GM12878 (cell line): ENCODE results near the gene PRKCD. TPM values are rescaled to one million over a fixed set of nuclear protein-coding genes. Genes with fewer than 3 reads are reported as not detected.
A peak's percentile ranks its signal among the peaks of the same experiment; 100 is the strongest.

Experiments
- ATAC-seq: fragments of 200-7000 bp; cut with Tn5 transposase; 3 replicates; pipeline ENCODE4 v1.9.1; 2020; ENCODE audit warnings: mild to moderate bottlenecking, moderate library complexity
- BruUV-seq: library from RNA; stranded (reverse); fragments of 400-500 nt; replicated peaks from 2 replicates; lab custom pipeline; 2021; lab: Mats Ljungman, UMichigan
- CTCF ChIA-PET: fragments of 300-600 bp; sonication (Branson Sonifier 250); formaldehyde crosslinking; extraction: SDS; loops from one replicate; lab custom pipeline; 2021; ENCODE audit warnings: inconsistent platforms; lab: Yijun Ruan, JAX
- POLR2A ChIA-PET: fragments of 350-600 bp; formaldehyde crosslinking; extraction: SDS; loops from one replicate; lab custom pipeline; 2021; ENCODE audit warnings: inconsistent platforms; lab: Charles Lee
- RAD21 ChIA-PET: fragments of 300-600 bp; sonication (Branson Sonifier 250); formaldehyde crosslinking; loops from one replicate; lab custom pipeline; 2023; ENCODE audit warnings: antibody characterized with exemption; ENCODE audit not compliant: unreplicated experiment; lab: Charles Lee
- SMC1A ChIA-PET: fragments of 300-600 bp; sonication (Branson Sonifier 250); formaldehyde crosslinking; loops from one replicate; lab custom pipeline; 2023; ENCODE audit not compliant: unreplicated experiment, uncharacterized antibody; lab: Charles Lee
- DNase-seq: peaks from one replicate; pipeline ENCODE4 v3.0.0-alpha.2; 2011; ENCODE audit warnings: low read depth, low spot score
- FAIRE-seq: peaks from 3 replicates; lab custom pipeline; 2011; peaks lifted over from hg19 to GRCh38; lab: Jason Lieb, UNC
- H2AFZ ChIP-seq: 2 replicates; pipeline ENCODE4 v1.6.0; 2011; ENCODE audit warnings: low read depth, low read length, control low read depth; ENCODE audit not compliant: control insufficient read depth
- H3K27ac ChIP-seq: 2 replicates; pipeline ENCODE4 v1.5.1; 2011; ENCODE audit warnings: control low read depth; ENCODE audit not compliant: control insufficient read depth, insufficient read depth
- H3K27me3 ChIP-seq, 2 experiments: replicated peaks in 1 of 2; 2 replicates each; pipeline versions ENCODE4 v1.6.0 to v1.6.1; 2011; ENCODE audit warnings: low read length in 1 of 2; ENCODE audit not compliant: control insufficient read depth in 2 of 2, insufficient read depth in 2 of 2
- H3K36me3 ChIP-seq, 2 experiments: 2 replicates each; pipeline ENCODE4 v1.5.1; 2011; ENCODE audit warnings: low read length in 1 of 2; ENCODE audit not compliant: control insufficient read depth in 2 of 2, insufficient read depth in 2 of 2
- H3K4me1 ChIP-seq: 2 replicates; pipeline ENCODE4 v1.6.1; 2011; ENCODE audit warnings: mild to moderate bottlenecking, low read length, moderate library complexity, mixed read lengths; ENCODE audit not compliant: control insufficient read depth, insufficient read depth
- H3K4me2 ChIP-seq: 2 replicates; pipeline ENCODE4 v1.6.0; 2011; ENCODE audit warnings: control low read depth; ENCODE audit not compliant: control insufficient read depth, insufficient read depth
- H3K4me3 ChIP-seq: fragments of 200-600 bp; sonication (generic); 2 replicates; pipeline ENCODE4 v1.5.1; 2016
- H3K79me2 ChIP-seq: 2 replicates; pipeline ENCODE4 v1.6.0; 2011; ENCODE audit warnings: low read length; ENCODE audit not compliant: control insufficient read depth, insufficient read depth
- H3K9ac ChIP-seq: 2 replicates; pipeline ENCODE4 v1.8.0; 2011; ENCODE audit warnings: low read length, control low read depth, mixed read lengths; ENCODE audit not compliant: control insufficient read depth, insufficient read depth
- H3K9me3 ChIP-seq: replicated peaks from 3 replicates; pipeline ENCODE4 v1.5.1; 2011; ENCODE audit warnings: mild to moderate bottlenecking, low read length; ENCODE audit not compliant: control insufficient read depth, insufficient read depth
- H4K20me1 ChIP-seq: 2 replicates; pipeline ENCODE4 v1.6.0; 2011; ENCODE audit not compliant: control insufficient read depth, insufficient read depth
- CBX5 ChIP-seq: sonication (generic); IDR thresholded peaks from 2 replicates; pipeline ENCODE4 v1.6.1; 2016; ENCODE audit warnings: low read depth, moderate library complexity, mild to moderate bottlenecking, inconsistent platforms
- CEBPB ChIP-seq, 2 experiments: fragments of 150-350 bp in 1 of 2; IDR thresholded peaks; 2 replicates each; pipeline ENCODE4 v1.6.1; 2012 to 2014; ENCODE audit warnings: low read depth in 2 of 2, low read length in 2 of 2, borderline replicate concordance in 1 of 2, inconsistent platforms in 1 of 2
- PAX8 ChIP-seq: fragments of 450-650 bp; IDR thresholded peaks from 2 replicates; pipeline ENCODE4 v1.6.1; 2017; ENCODE audit warnings: mild to moderate bottlenecking, moderate library complexity
- RAD21 ChIP-seq: IDR thresholded peaks from 2 replicates; pipeline ENCODE4 v1.6.1; 2011; ENCODE audit warnings: mild to moderate bottlenecking, low read depth, low read length, moderate library complexity; ENCODE audit not compliant: insufficient read depth
- RCOR1 ChIP-seq: conservative IDR thresholded peaks from 2 replicates; pipeline ENCODE4 v1.6.1; 2012; ENCODE audit warnings: low read depth, low read length, improper control_type of control experiment
- SREBF1 ChIP-seq: IDR thresholded peaks from 2 replicates; pipeline ENCODE4 v1.6.1; 2012; ENCODE audit warnings: mild to moderate bottlenecking, low read length
- WGBS: methylation state at CpG from one replicate; pipeline ENCODE4 v1.1.6; 2016; ENCODE audit warnings: low lambda C conversion rate; ENCODE audit not compliant: insufficient replicate concordance, insufficient coverage; ENCODE audit errors: missing lambda C conversion rate; 5-methylcytosine and 5-hydroxymethylcytosine counted together
- in situ Hi-C: fragments of 300-500 bp; cut with MboI; formaldehyde crosslinking; loops from 9 replicates; pipeline ENCODE4 v1.14.3; 2018; ENCODE audit warnings: mixed read lengths
- intact Hi-C: fragments of 100-400 bp; cut with micrococcal nuclease; formaldehyde crosslinking; loops from one replicate; pipeline ENCODE4 v1.14.2; 2022; ENCODE audit not compliant: unreplicated experiment
- polyA plus RNA-seq, 11 experiments: library from polyadenylated mRNA; depleted of rRNA in 4 of 11; unstranded in 6 of 11; stranded (reverse) in 5 of 11; fragments of >200 nt; fragmentation: Nextera tagmentation in 4 of 11; fragmentation: Illumina TruSeq in 1 of 11; extraction: Ambion mirVana in 4 of 11; extraction: Trizol in 1 of 11; gene quantifications; 1 replicate in 1 of 11; 2 replicates in 10 of 11; pipeline versions ENCODE4 v1.2.1 to v1.2.3, GENCODE V29; 2011 to 2016; ENCODE audit warnings: inconsistent platforms in 2 of 11, missing spikeins in 2 of 11, low read depth in 1 of 11
- total RNA-seq, 4 experiments: library from RNA; depleted of rRNA in 3 of 4; stranded (reverse); fragments of >200 nt in 3 of 4; fragmentation: Illumina TruSeq in 1 of 4; extraction: Trizol in 1 of 4; gene quantifications; 2 replicates each; pipeline versions ENCODE4 v1.2.1 to v1.2.3, GENCODE V29; 2013 to 2021
- TF ChIP-seq, protein P1 (sequence below), 3 experiments: IDR thresholded peaks in 2 of 3; conservative IDR thresholded peaks in 1 of 3; 2 replicates each; pipeline ENCODE4 v1.5.1; 2011; ENCODE audit warnings: low read depth in 3 of 3, low read length in 3 of 3, mild to moderate bottlenecking in 3 of 3, control low read depth in 2 of 3, moderate library complexity in 2 of 3, inconsistent platforms in 1 of 3, mixed read lengths in 1 of 3; ENCODE audit not compliant: control insufficient read depth in 2 of 3, insufficient read depth in 1 of 3; ENCODE audit errors: extremely low read depth in 1 of 3
- TF ChIP-seq, protein P2 (sequence below): fragments of 450-650 bp; IDR thresholded peaks from 2 replicates; pipeline ENCODE4 v1.6.1; 2017; ENCODE audit warnings: antibody characterized with exemption, mild to moderate bottlenecking, moderate library complexity

The PRKCD gene
- total and polyA plus RNA-seq, 10 of the 15 experiments (the other 5 are each of a cell fraction or from before 2014, with no cell fraction given), result 10.0 to 114 (median 42.4) TPM

DNA sequence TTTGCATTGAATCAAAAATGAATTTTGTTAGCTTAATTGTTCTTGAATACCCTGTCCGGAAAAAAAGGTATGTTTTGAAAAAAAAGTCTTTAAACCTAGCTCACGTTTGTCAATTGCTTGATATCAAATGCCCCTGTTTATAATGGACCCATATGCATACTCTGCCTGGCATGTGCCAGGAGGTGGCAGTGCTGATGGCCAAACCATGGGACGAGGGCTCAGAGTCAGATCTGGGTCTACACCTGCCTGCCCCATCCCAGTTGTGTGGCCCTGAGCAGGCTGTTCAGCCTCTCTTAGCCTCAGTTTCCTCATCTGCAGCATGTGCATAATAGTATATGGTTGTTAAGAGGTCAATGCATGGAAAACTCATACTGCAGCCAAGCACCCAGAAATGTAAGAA, 38.8 kb downstream of the PRKCD start:
- in situ Hi-C loops (loop anchor here (5.0 kb wide), 1 partner anchor 68 kb away; the partner anchor contains the start of gene RFT1), intact Hi-C loops (no loop called here)
- Histone ChIP-seq H3K27ac (no peak overlapping the region), H3K4me2 (no peak overlapping the region), H3K9ac (no peak overlapping the region), H3K4me1 (peaks cover 16% of the 10 kb centered on the region), H3K79me2 (peaks cover 8% of the 10 kb centered on the region), H3K9me3 (no peaks in the 10 kb centered on the region), H4K20me1 (no peaks in the 10 kb centered on the region), H3K4me3 (no peak overlapping the region), H3K27me3 (no peaks in the 10 kb centered on the region), H2AFZ (no peak overlapping the region), H3K36me3 (no peaks in the 10 kb centered on the region; a peak in 2 of 4 replicates)
- TSS peak; percentile 34 for BruUV-seq
- ATAC-seq (no peak), DNase-seq (no peak), FAIRE-seq (no peak)
- ChIA-PET RAD21 (interaction anchor here (1.2 kb wide), 1 partner anchor 86 kb away, joined by 4 read pairs; no protein-coding TSS in a partner anchor), SMC1A (interaction anchor here (1.4 to 8.2 kb wide), 4 partner anchors 14 to 85 kb away, joined by 3 to 227 read pairs (median 14); partner anchors contain the start of gene RFT1), CTCF (interaction anchor here (0.6 to 11.3 kb wide), 9 partner anchors 20 to 508 kb away, joined by 3 to 476 read pairs (median 4); partner anchors contain the start of gene RFT1), POLR2A (no interaction called here)
- WGBS, result 61% methylated on average over 3 of the region's 3 CpGs
- no peak for TF ChIP-seq RCOR1
- no peak for TF ChIP-seq SREBF1
- TF ChIP-seq PAX8, result no peak
- TF ChIP-seq, protein P1, sequence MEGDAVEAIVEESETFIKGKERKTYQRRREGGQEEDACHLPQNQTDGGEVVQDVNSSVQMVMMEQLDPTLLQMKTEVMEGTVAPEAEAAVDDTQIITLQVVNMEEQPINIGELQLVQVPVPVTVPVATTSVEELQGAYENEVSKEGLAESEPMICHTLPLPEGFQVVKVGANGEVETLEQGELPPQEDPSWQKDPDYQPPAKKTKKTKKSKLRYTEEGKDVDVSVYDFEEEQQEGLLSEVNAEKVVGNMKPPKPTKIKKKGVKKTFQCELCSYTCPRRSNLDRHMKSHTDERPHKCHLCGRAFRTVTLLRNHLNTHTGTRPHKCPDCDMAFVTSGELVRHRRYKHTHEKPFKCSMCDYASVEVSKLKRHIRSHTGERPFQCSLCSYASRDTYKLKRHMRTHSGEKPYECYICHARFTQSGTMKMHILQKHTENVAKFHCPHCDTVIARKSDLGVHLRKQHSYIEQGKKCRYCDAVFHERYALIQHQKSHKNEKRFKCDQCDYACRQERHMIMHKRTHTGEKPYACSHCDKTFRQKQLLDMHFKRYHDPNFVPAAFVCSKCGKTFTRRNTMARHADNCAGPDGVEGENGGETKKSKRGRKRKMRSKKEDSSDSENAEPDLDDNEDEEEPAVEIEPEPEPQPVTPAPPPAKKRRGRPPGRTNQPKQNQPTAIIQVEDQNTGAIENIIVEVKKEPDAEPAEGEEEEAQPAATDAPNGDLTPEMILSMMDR (IDR thresholded peaks at IDR 0.05 in 2 of 3, conservative IDR thresholded peaks at IDR 0.05 in 1 of 3; ENCODE audit: control insufficient read depth in 2 of 3, extremely low read depth in 1 of 3, insufficient read depth in 1 of 3, low read depth in 3 of 3, low read length in 3 of 3), result peak; percentile 16 to 27 (median 26); a peak in 3 of 6 replicates
- TF ChIP-seq, protein P2, sequence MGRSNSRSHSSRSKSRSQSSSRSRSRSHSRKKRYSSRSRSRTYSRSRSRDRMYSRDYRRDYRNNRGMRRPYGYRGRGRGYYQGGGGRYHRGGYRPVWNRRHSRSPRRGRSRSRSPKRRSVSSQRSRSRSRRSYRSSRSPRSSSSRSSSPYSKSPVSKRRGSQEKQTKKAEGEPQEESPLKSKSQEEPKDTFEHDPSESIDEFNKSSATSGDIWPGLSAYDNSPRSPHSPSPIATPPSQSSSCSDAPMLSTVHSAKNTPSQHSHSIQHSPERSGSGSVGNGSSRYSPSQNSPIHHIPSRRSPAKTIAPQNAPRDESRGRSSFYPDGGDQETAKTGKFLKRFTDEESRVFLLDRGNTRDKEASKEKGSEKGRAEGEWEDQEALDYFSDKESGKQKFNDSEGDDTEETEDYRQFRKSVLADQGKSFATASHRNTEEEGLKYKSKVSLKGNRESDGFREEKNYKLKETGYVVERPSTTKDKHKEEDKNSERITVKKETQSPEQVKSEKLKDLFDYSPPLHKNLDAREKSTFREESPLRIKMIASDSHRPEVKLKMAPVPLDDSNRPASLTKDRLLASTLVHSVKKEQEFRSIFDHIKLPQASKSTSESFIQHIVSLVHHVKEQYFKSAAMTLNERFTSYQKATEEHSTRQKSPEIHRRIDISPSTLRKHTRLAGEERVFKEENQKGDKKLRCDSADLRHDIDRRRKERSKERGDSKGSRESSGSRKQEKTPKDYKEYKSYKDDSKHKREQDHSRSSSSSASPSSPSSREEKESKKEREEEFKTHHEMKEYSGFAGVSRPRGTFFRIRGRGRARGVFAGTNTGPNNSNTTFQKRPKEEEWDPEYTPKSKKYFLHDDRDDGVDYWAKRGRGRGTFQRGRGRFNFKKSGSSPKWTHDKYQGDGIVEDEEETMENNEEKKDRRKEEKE, result no peak
- TF ChIP-seq CBX5, result no peak
- TF ChIP-seq CEBPB (IDR thresholded peaks at IDR 0.05; ENCODE audit: borderline replicate concordance in 1 of 2, low read depth in 2 of 2, low read length in 2 of 2), result no peak
- peak; percentile 36; the same call in 1 of the 2 replicates for TF ChIP-seq RAD21
